Stimulated activated CD8-positive, alpha-beta memory T cell treated with anti-CD3 and anti-CD28 coated beads, Interleukin-7, amount 100 ng/mL, for 48 hours (primary cell): Measurements from ENCODE around the gene HS2ST1.

Source experiments
- DNase-seq, 2 donors: peaks; one replicate each; pipeline ENCODE4 v3.0.0-alpha.2; 2020; ENCODE audit warnings: low read depth in 1 of 2; ENCODE audit errors: extremely low read depth in 1 of 2

HS2ST1 gene

GRCh38 chr1:87132284-87132870 lies 217.9 kb downstream of the HS2ST1 start:
- no peak for DNase-seq

GRCh38 chr1:87134061-87134460 lies 219.6 kb downstream of the HS2ST1 start:
- DNase-seq = no peak

GRCh38 chr1:87134625-87135328 lies 220.3 kb downstream of the HS2ST1 start:
- DNase-seq = no peak

GRCh38 chr1:87135329-87135712 lies 220.9 kb downstream of the HS2ST1 start:
- DNase-seq = no peak

GRCh38 chr1:87136607-87137341 lies 222.3 kb downstream of the HS2ST1 start:
- no peak for DNase-seq

GRCh38 chr1:87137342-87137739 lies 222.9 kb downstream of the HS2ST1 start:
- DNase-seq = no peak

- no peak for DNase-seq
Observed at GRCh38 chr1:87140831-87141540, 226.6 kb downstream of the HS2ST1 start.

- DNase-seq = no peak
Observed at GRCh38 chr1:87141556-87141955, 227.1 kb downstream of the HS2ST1 start.

GRCh38 chr1:87143413-87144135 lies 229.1 kb downstream of the HS2ST1 start:
- DNase-seq = no peak

- no peak for DNase-seq
Observed at GRCh38 chr1:87144316-87144895, 230.0 kb downstream of the HS2ST1 start.

- no peak for DNase-seq
Observed at GRCh38 chr1:87144981-87145380, 230.5 kb downstream of the HS2ST1 start.

- no peak for DNase-seq
Observed at GRCh38 chr1:87146538-87146937, 232.1 kb downstream of the HS2ST1 start.

GRCh38 chr1:87146986-87147385 lies 232.6 kb downstream of the HS2ST1 start:
- DNase-seq = no peak

- DNase-seq = no peak
Observed at GRCh38 chr1:87147851-87148250, 233.4 kb downstream of the HS2ST1 start.

GRCh38 chr1:87148661-87149060 lies 234.2 kb downstream of the HS2ST1 start:
- no peak for DNase-seq

GRCh38 chr1:87149241-87150041 lies 235.0 kb downstream of the HS2ST1 start:
- DNase-seq = no peak

- DNase-seq = no peak
Observed at GRCh38 chr1:87150143-87150542, 235.7 kb downstream of the HS2ST1 start.

GRCh38 chr1:87151500-87152421 lies 237.3 kb downstream of the HS2ST1 start:
- peak; percentile 57 for DNase-seq

- DNase-seq = no peak
Observed at GRCh38 chr1:87154384-87154783, 239.9 kb downstream of the HS2ST1 start.
